GM23338 (cell line): ENCODE results near the gene DNAJC7. TPM values are rescaled to one million over a fixed set of nuclear protein-coding genes. Genes with fewer than 3 reads are reported as not detected.
A peak's percentile ranks its signal among the peaks of the same experiment; 100 is the strongest.
"Not testable (repeated sequence)": the region's sequence is repeated elsewhere in the genome, so short reads cannot be mapped to it uniquely, and the experiment has no call there.

Experiments
- ATAC-seq: fragments of 200-7000 bp; cut with Tn5 transposase; 3 replicates; pipeline ENCODE4 v1.9.1; 2020
- DNase-seq: peaks from one replicate; pipeline ENCODE4 v3.0.0-alpha.2; 2015; ENCODE audit warnings: low spot score
- H2AFZ ChIP-seq: fragments of 200-600 bp; sonication (generic); 2 replicates; pipeline ENCODE4 v1.8.0; 2016; ENCODE audit warnings: antibody characterized with exemption, mild to moderate bottlenecking, moderate library complexity
- H3F3A ChIP-seq: fragments of 200-600 bp; sonication (generic); replicated peaks from 2 replicates; pipeline ENCODE4 v1.8.0; 2017; ENCODE audit warnings: antibody characterized with exemption, mixed run types, low read depth
- H3K27ac ChIP-seq: fragments of 200-600 bp; sonication (generic); 2 replicates; pipeline ENCODE4 v1.6.1; 2016; ENCODE audit warnings: low read depth
- H3K27me3 ChIP-seq: fragments of 200-600 bp; sonication (generic); 2 replicates; pipeline ENCODE4 v1.8.0; 2016; ENCODE audit warnings: mild to moderate bottlenecking, mixed run types, moderate library complexity; ENCODE audit not compliant: insufficient read depth
- H3K36me3 ChIP-seq: fragments of 200-600 bp; sonication (generic); 2 replicates; pipeline ENCODE4 v1.8.0; 2016; ENCODE audit warnings: mild to moderate bottlenecking; ENCODE audit not compliant: insufficient read depth
- H3K4me1 ChIP-seq: fragments of 200-600 bp; sonication (generic); 2 replicates; pipeline ENCODE4 v1.8.0; 2016; ENCODE audit warnings: mild to moderate bottlenecking, moderate library complexity; ENCODE audit not compliant: insufficient read depth
- H3K4me2 ChIP-seq: fragments of 200-600 bp; sonication (generic); 2 replicates; pipeline ENCODE4 v1.7.1; 2017; ENCODE audit warnings: mixed run types
- H3K4me3 ChIP-seq: fragments of 200-600 bp; sonication (generic); 2 replicates; pipeline ENCODE4 v1.6.1; 2016; ENCODE audit warnings: mixed run types
- H3K79me2 ChIP-seq: fragments of 200-600 bp; sonication (generic); replicated peaks from 2 replicates; pipeline ENCODE4 v1.8.0; 2017; ENCODE audit warnings: mild to moderate bottlenecking; ENCODE audit not compliant: insufficient read depth
- H3K9me2 ChIP-seq: fragments of 200-600 bp; sonication (generic); 2 replicates; pipeline ENCODE4 v1.8.0; 2017; ENCODE audit not compliant: insufficient read depth
- H4K20me1 ChIP-seq: fragments of 200-600 bp; sonication (generic); replicated peaks from 2 replicates; pipeline ENCODE4 v1.8.0; 2017; ENCODE audit warnings: mild to moderate bottlenecking; ENCODE audit not compliant: insufficient read depth
- H3K27ac Mint-ChIP-seq: 2 replicates; pipeline ENCODE4 v1.8.0; 2020; ENCODE audit warnings: inconsistent platforms, mild to moderate bottlenecking, moderate library complexity, mixed read lengths
- H3K27me3 Mint-ChIP-seq: 3 replicates; pipeline ENCODE4 v1.8.0; 2022; ENCODE audit warnings: low read depth, mild to moderate bottlenecking, moderate library complexity, mixed read lengths, inconsistent platforms; ENCODE audit not compliant: insufficient read depth, poor library complexity
- H3K36me3 Mint-ChIP-seq: 3 replicates; pipeline ENCODE4 v1.8.0; 2021; ENCODE audit warnings: low read depth, mild to moderate bottlenecking, inconsistent platforms, moderate library complexity, mixed read lengths
- H3K4me1 Mint-ChIP-seq: 3 replicates; pipeline ENCODE4 v1.8.0; 2020; ENCODE audit warnings: mild to moderate bottlenecking, inconsistent platforms, mixed read lengths
- H3K4me3 Mint-ChIP-seq: 3 replicates; pipeline ENCODE4 v1.8.0; 2021; ENCODE audit warnings: moderate library complexity, mild to moderate bottlenecking, inconsistent platforms, mixed read lengths
- H3K9me3 Mint-ChIP-seq: 3 replicates; pipeline ENCODE4 v1.8.0; 2020; ENCODE audit warnings: moderate library complexity, mild to moderate bottlenecking, inconsistent platforms, mixed read lengths
- EZH2 ChIP-seq: fragments of 200-600 bp; sonication (generic); IDR thresholded peaks from one replicate; pipeline ENCODE4 v1.8.0; 2017; ENCODE audit warnings: antibody characterized with exemption, mild to moderate bottlenecking, low read depth; ENCODE audit not compliant: unreplicated experiment
- EZH2phosphoT487 ChIP-seq: fragments of 200-600 bp; sonication (generic); IDR thresholded peaks from one replicate; pipeline ENCODE4 v1.8.1; 2018; ENCODE audit warnings: antibody characterized with exemption; ENCODE audit not compliant: unreplicated experiment
- JUNB ChIP-seq: IDR thresholded peaks from one replicate; pipeline ENCODE4 v1.6.1; 2016; ENCODE audit warnings: antibody characterized with exemption; ENCODE audit not compliant: unreplicated experiment
- ZNF462 ChIP-seq: fragments of 250-450 bp; sonication (Bioruptor Pico); IDR thresholded peaks from 2 replicates; pipeline ENCODE4 v1.5.0; 2020; ENCODE audit warnings: mild to moderate bottlenecking, moderate library complexity
- polyA plus RNA-seq: library from polyadenylated mRNA; unstranded; fragments of >200 nt; fragmentation: Nextera tagmentation; extraction: Ambion mirVana; gene quantifications from 2 replicates; pipeline ENCODE4 v1.2.1, GENCODE V29; 2016
- total RNA-seq: library from RNA; depleted of rRNA; stranded (reverse); fragments of >200 nt; shearing (Covaris generic); gene quantifications from 2 replicates; pipeline ENCODE4 v1.2.3, GENCODE V29; 2014

DNAJC7 gene
- total and polyA plus RNA-seq, 2 experiments from 2014 or later: 139 to 141 TPM

DNA sequence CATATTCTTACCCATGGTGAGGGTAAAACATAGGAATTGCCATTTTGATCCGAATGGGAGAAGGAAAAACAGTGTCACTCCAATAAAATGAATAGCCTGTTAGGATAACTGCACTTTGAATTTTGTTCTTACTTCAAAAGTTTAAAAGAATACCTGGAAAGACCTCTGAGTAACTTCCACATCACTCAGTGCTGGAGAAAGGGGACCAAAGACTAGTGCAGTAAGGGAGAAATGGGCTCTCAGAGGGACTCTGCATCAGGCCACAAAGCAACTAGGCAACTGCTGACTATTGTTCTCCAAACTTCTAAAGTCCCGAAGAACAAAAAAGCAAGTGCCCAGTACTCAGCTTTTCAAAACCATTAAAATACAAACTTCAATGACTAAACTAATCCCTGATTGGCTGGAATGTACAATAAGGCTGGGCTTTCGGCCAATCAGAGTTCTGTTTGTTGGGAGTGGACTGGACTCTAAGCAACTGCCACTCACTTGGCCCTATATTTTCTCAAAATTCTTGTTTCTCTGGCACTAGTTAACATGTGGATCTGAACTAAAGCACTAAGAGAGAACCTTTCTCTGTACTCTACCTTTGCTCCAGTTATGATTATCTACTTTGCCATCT is 6.2 kb downstream of the DNAJC7 start (continued):
- no peak for TF ChIP-seq ZNF462 (CRISPR knock-in tag)
- no peak for TF ChIP-seq EZH2phosphoT487
- no peak for TF ChIP-seq EZH2
- TF ChIP-seq JUNB: no peak

DNA sequence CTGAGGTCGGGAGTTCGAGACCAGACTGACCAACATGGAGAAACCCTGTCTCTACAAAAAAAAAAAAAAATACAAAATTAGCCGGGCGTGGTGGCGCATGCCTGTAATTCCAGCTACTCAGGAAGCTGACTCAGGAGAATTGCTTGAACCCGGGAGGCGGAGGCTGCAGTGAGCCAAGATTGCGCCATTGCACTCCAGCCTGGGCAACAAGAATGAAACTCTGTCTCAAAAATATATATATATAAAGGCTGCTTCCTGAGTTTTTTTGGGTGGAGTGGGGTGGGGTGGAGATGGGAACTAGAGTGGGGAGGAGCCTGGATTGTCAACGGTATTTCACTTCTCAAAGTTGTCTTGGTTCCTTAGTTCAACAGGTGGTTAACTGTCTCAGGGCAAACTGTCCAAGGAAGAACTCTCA is 7.0 kb downstream of the DNAJC7 start:
- H3K27ac Mint-ChIP-seq: peak overlapping the region; percentile 80; the same call in 1 of the 2 replicates
- Histone ChIP-seq H3K27ac (peak overlapping the region; percentile 67; the same call in 1 of the 2 replicates), H3K79me2 (peaks cover 97% of the 10 kb centered on the region), H3K4me1 (peaks cover 32% of the 10 kb centered on the region)
- H3K36me3 Mint-ChIP-seq: peaks cover 28% of the 10 kb centered on the region; the same call in 2 of the 3 replicates
- H4K20me1 ChIP-seq, H3K9me3 Mint-ChIP-seq, H3K4me3 ChIP-seq, H3K4me2 ChIP-seq, H3K27me3 ChIP-seq, DNase-seq, ATAC-seq, H3F3A ChIP-seq, H3K9me2 ChIP-seq, H2AFZ ChIP-seq, H3K27me3 Mint-ChIP-seq, H3K36me3 ChIP-seq, H3K4me3 Mint-ChIP-seq: not testable (repeated sequence)
- H3K4me1 Mint-ChIP-seq: peaks cover 36% of the 10 kb centered on the region
